ENCODE results near the gene SLC24A4. TPM values are rescaled to one million over a fixed set of nuclear protein-coding genes. Genes with fewer than 3 reads are reported as not detected.

The SLC24A4 gene
- total RNA-seq, 4 donors from 2014 or later: 0.81 to 3.6 (median 1.4) TPM

DNA sequence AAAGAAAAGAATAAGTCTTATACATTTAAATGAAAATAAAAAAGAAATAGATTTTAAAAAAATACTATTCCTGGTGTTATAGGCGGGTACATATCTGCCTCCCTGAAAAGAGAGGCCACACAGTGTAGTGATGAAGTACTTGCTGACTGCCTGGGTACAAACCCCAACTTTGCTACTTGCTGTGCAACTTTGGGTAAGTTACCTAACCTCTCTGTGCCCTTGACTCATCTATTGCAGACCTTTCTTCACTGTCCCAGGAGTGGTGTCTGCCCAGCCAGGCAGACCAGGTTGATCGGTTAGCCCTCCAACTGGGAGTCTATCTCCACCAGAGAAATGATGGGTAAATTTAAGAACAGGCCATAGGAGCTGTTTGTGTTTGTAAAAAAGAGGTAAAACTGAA lies 82.0 kb downstream of the SLC24A4 start:
- WGBS, 2 donors (ENCODE audit: low coverage in 1 of 2): 92 to 100% methylated on average over 1 to 2 of the region's 2 CpGs
- peaks cover 5 to 34% (median 8%) of the 10 kb centered on the region in 3 donors for H3K4me1 ChIP-seq
- TF ChIP-seq POLR2A (IDR thresholded peaks at IDR 0.05) (no peak), EP300 (IDR thresholded peaks at IDR 0.05) (no peak), POLR2AphosphoS5 (IDR thresholded peaks at IDR 0.05) (no peak), CTCF (IDR thresholded peaks at IDR 0.05) (no peak)
- no peaks in the 10 kb centered on the region for H3K36me3 ChIP-seq
- H3K9me3 ChIP-seq: peaks cover 0 to 8% (median 0%) of the 10 kb centered on the region in 3 donors
- no peak overlapping the region for H3K4me3 ChIP-seq
- no peaks in the 10 kb centered on the region for H3K27me3 ChIP-seq
- ATAC-seq: no peak
- no peak overlapping the region for H3K27ac ChIP-seq

DNA sequence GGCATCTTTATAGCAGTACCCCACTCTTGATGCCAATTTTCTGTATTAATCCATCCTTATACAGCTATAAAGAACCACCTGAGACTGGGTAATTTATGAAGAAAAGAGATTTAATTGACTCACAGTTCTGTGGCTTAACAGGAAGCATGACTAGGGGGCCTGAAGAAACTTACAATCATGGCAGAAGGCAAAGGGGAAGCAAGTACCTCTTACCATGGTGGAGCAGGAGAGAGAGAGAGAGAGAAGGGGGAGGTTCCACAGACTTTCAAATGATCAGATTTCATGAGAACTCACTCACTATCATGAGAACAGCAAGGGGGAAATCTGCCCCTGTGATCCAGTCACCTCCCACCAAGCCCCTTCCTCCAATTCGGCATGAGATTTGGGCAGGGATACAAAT lies 84.4 kb downstream of the SLC24A4 start:
- 78 to 100% methylated on average over 1 of the region's 1 CpG for WGBS, 2 donors (ENCODE audit: low coverage in 1 of 2)
- Histone ChIP-seq H3K27ac (no peak overlapping the region), H3K4me1 (peaks cover 5 to 21% (median 8%) of the 10 kb centered on the region in 3 donors)

DNA sequence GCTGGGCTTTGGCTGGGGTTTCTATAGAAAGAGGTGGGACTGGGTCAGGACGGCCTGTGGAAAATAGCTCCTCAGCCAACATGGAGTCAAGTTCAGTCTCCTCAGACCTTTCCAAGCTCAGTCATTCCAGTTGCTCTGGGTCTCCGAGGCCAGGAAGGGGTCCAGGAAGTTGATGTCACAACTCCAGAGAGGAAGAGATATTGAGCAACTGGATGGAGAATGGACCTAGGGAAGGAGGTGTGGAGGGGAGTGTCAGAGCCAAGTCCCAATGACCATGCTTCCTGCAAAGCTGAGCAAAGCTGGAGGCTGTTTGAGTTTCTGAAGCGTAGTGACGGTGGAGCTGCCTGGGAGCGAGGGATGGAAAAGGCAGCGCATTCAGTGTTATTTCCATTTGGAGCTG lies 86.1 kb downstream of the SLC24A4 start:
- peak overlapping the region in 3 of 4 donors; percentile 7 to 39 (median 32) for H3K27ac ChIP-seq
- TF ChIP-seq POLR2AphosphoS5 (IDR thresholded peaks at IDR 0.05) (no peak), CTCF (IDR thresholded peaks at IDR 0.05) (no peak), POLR2A (IDR thresholded peaks at IDR 0.05) (no peak), EP300 (IDR thresholded peaks at IDR 0.05) (no peak)
- H3K9me3 ChIP-seq: peaks cover 0 to 8% (median 0%) of the 10 kb centered on the region in 3 donors
- H3K4me3 ChIP-seq: no peak overlapping the region
- no peaks in the 10 kb centered on the region for H3K36me3 ChIP-seq
- H3K27me3 ChIP-seq: no peaks in the 10 kb centered on the region
- peak; percentile 88 for ATAC-seq
- H3K4me1 ChIP-seq: peaks cover 5 to 21% (median 8%) of the 10 kb centered on the region in 3 donors
- WGBS, 2 donors (ENCODE audit: low coverage in 1 of 2): 52 to 71% methylated on average over 6 of the region's 6 CpGs

More for the DNA sequence above, 84.4 kb downstream of the SLC24A4 start:
- H3K9me3 ChIP-seq: peaks cover 0 to 8% (median 0%) of the 10 kb centered on the region in 3 donors
- H3K36me3 ChIP-seq: no peaks in the 10 kb centered on the region
- ATAC-seq: no peak
- no peaks in the 10 kb centered on the region for H3K27me3 ChIP-seq
- H3K4me3 ChIP-seq: no peak overlapping the region
- TF ChIP-seq EP300 (IDR thresholded peaks at IDR 0.05) (no peak), POLR2A (IDR thresholded peaks at IDR 0.05) (no peak), CTCF (IDR thresholded peaks at IDR 0.05) (no peak), POLR2AphosphoS5 (IDR thresholded peaks at IDR 0.05) (no peak)

- Histone ChIP-seq H3K4me3 (no peak overlapping the region), H3K27me3 (no peaks in the 10 kb centered on the region), H3K27ac (no peak overlapping the region), H3K4me1 (peaks cover 5 to 17% (median 8%) of the 10 kb centered on the region in 3 donors), H3K9me3 (peaks cover 0 to 7% (median 0%) of the 10 kb centered on the region in 3 donors), H3K36me3 (no peaks in the 10 kb centered on the region)
- no peak for TF ChIP-seq EP300 (IDR thresholded peaks at IDR 0.05)
- no peak for TF ChIP-seq CTCF (IDR thresholded peaks at IDR 0.05)
- no peak for TF ChIP-seq POLR2AphosphoS5 (IDR thresholded peaks at IDR 0.05)
- no peak for TF ChIP-seq POLR2A (IDR thresholded peaks at IDR 0.05)
- 50 to 58% methylated on average over 2 to 4 of the region's 4 CpGs for WGBS, 2 donors (ENCODE audit: low coverage in 1 of 2)
- ATAC-seq: no peak
Observed at GRCh38 chr14:92411135-92411534, 88.2 kb downstream of the SLC24A4 start.

- no peaks in the 10 kb centered on the region for H3K27me3 ChIP-seq
- H3K4me1 ChIP-seq: peaks cover 5 to 17% (median 8%) of the 10 kb centered on the region in 3 donors
- H3K4me3 ChIP-seq: no peak overlapping the region
- TF ChIP-seq POLR2A (IDR thresholded peaks at IDR 0.05) (no peak), POLR2AphosphoS5 (IDR thresholded peaks at IDR 0.05) (no peak), EP300 (IDR thresholded peaks at IDR 0.05) (no peak)
- no peak for ATAC-seq
- H3K36me3 ChIP-seq: no peaks in the 10 kb centered on the region
- no peak overlapping the region for H3K27ac ChIP-seq
- WGBS, 2 donors (ENCODE audit: low coverage in 1 of 2): 83% methylated on average over 3 of the region's 7 CpGs; no CpG with 5 or more reads in 1 of the 2 donors
- no peaks in the 10 kb centered on the region for H3K9me3 ChIP-seq
Observed at GRCh38 chr14:92411941-92412340, 89.0 kb downstream of the SLC24A4 start.
